Transverse colon (tissue), 4 donors: Measurements from ENCODE around the gene HMGXB3.

Experiments
- EP300 ChIP-seq: sonication (generic); formaldehyde crosslinking; IDR thresholded peaks from one replicate; pipeline ENCODE4 v1.6.1; 2017; ENCODE audit warnings: antibody characterized with exemption, low read depth
- POLR2AphosphoS5 ChIP-seq, 3 donors: sonication (generic); formaldehyde crosslinking; IDR thresholded peaks; one replicate each; pipeline ENCODE4 v1.6.1; 2016; ENCODE audit warnings: antibody characterized with exemption in 3 of 3
- TF ChIP-seq, protein P1 (sequence below), 5 experiments: fragments of 200-600 bp in 3 of 5; fragments of 450-650 bp in 2 of 5; sonication (generic) in 3 of 5; IDR thresholded peaks; 1 replicate in 2 of 5; 2 replicates in 3 of 5; pipeline ENCODE4 v1.5.1; 2016 to 2017; ENCODE audit warnings: antibody characterized with exemption in 5 of 5, inconsistent platforms in 3 of 5, mild to moderate bottlenecking in 2 of 5, moderate library complexity in 1 of 5

DNA sequence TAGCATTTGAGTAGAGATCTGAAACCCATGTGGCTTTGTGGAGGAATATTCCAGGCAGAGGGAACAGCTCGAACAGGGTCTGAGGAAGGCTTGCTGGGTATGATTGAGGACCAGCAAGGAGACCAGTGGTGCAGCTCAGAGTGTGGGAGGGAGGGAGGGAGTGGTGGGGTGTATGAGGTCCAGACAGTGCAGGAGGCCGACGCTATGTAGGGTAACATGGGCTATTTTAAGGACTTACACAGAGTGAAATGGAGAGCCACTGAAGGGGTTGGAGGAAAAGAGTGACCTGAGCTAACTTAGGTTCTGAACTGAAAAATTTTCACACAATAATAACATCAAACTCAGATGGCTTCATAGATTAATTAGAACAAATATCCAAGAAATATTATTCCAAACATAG, 41.9 kb downstream of the HMGXB3 start:
- no peak for TF ChIP-seq EP300
- TF ChIP-seq, protein P1, sequence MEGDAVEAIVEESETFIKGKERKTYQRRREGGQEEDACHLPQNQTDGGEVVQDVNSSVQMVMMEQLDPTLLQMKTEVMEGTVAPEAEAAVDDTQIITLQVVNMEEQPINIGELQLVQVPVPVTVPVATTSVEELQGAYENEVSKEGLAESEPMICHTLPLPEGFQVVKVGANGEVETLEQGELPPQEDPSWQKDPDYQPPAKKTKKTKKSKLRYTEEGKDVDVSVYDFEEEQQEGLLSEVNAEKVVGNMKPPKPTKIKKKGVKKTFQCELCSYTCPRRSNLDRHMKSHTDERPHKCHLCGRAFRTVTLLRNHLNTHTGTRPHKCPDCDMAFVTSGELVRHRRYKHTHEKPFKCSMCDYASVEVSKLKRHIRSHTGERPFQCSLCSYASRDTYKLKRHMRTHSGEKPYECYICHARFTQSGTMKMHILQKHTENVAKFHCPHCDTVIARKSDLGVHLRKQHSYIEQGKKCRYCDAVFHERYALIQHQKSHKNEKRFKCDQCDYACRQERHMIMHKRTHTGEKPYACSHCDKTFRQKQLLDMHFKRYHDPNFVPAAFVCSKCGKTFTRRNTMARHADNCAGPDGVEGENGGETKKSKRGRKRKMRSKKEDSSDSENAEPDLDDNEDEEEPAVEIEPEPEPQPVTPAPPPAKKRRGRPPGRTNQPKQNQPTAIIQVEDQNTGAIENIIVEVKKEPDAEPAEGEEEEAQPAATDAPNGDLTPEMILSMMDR (IDR thresholded peaks at IDR 0.05) = no peak
- no peak for TF ChIP-seq POLR2AphosphoS5 (IDR thresholded peaks at IDR 0.05)
